Measurements from ENCODE around the gene CSK.
A peak's percentile ranks its signal among the peaks of the same experiment; 100 is the strongest.

CSK gene

GRCh38 chr15:74809242-74809641 is 27.4 kb downstream of the CSK start:
- no peak for DNase-seq (ENCODE audit: low spot score)
- Mint-ChIP-seq H3K27me3 (ENCODE audit: low read depth) (no peaks in the 10 kb centered on the region), H3K4me3 (no peak overlapping the region), H3K27ac (peak overlapping the region; percentile 1), H3K9me3 (no peaks in the 10 kb centered on the region), H3K36me3 (ENCODE audit: low read depth) (peaks cover 9% of the 10 kb centered on the region), H3K4me1 (ENCODE audit: low read depth) (peaks cover 8% of the 10 kb centered on the region)

- no peak for DNase-seq (ENCODE audit: low spot score)
- no peaks in the 10 kb centered on the region for H3K27me3 Mint-ChIP-seq (ENCODE audit: low read depth)
- H3K36me3 Mint-ChIP-seq (ENCODE audit: low read depth), result peaks cover 5% of the 10 kb centered on the region
- H3K27ac Mint-ChIP-seq, result no peak overlapping the region
- H3K9me3 Mint-ChIP-seq, result no peaks in the 10 kb centered on the region
- H3K4me1 Mint-ChIP-seq (ENCODE audit: low read depth), result peaks cover 8% of the 10 kb centered on the region
- no peak overlapping the region for H3K4me3 Mint-ChIP-seq
Measured at GRCh38 chr15:74809956-74810355, 28.1 kb downstream of the CSK start.

DNA sequence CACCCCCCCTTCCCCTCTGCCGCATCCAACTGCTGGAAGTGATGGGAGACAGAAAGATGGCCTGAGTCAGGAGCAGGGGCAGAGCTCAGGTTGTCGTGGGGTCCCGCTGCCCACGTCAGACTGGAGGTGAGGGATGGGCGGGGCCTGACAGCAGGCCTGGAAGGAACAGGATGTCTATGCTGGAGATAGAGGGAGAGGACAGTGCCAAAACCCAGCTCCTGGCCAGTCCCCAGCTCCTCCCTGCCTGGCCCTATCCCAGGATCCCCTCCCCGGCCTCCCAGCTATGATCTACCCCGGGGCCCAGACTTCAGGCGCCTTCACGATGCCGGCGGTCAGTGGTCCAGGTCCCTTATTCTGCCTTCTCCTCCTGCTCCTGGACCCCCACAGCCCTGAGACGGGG is 30.7 kb downstream of the CSK start, which contains the start of gene LMAN1L:
LMAN1L (plus strand) TSS at position 303 of the 400 bp plus-strand sequence; CDS start at position 323, 20 bp downstream.
- Mint-ChIP-seq H3K27me3 (ENCODE audit: low read depth) (no peaks in the 10 kb centered on the region), H3K36me3 (ENCODE audit: low read depth) (no peaks in the 10 kb centered on the region), H3K4me1 (ENCODE audit: low read depth) (peaks cover 3% of the 10 kb centered on the region), H3K4me3 (no peak within 1 kb of the TSS), H3K27ac (no peak within 1 kb of the TSS), H3K9me3 (no peaks in the 10 kb centered on the region)
- no peak for DNase-seq (ENCODE audit: low spot score)

DNA sequence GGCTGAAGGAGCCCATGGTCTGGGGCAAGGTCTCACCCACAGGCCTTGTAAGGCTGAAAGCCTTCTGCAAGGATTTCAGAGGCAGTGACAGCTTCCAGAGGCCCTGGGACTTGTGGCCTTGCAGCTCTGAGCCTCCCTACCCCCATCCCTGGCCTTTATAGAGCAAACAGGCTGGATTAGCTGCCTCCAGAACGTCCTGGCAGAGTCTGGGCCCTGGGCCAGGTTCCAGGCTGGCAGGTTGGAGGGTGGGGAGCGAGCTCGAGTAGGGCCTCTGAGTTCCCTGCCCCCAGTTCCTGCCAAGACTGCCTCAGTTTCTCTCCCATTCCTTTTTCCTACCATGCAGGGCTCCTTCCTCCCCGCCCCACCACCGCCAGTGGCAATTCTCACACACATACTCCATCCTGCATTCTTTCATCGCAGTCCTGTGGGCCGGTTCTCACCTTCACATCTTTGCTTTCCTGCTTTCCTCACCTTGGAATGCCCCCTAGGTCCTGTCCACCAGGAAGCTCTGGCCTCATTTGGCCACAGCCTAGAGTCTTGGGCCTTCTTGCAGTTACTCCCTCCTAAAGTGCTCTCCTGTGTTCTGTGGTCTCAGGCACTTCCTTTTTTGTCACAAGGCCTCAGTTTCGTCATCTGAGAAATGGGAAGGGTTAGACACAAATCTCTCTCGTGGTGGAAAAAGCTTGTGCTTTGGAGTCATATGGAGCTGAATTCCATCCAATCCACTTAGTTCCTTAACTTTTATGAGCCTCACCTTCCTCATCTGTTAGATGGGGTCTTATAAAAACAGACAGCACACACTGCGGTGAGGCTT is 33.4 kb downstream of the CSK start:
- Mint-ChIP-seq H3K4me3 (no peak overlapping the region), H3K4me1 (ENCODE audit: low read depth) (peaks cover 13% of the 10 kb centered on the region), H3K36me3 (ENCODE audit: low read depth) (no peaks in the 10 kb centered on the region), H3K27me3 (ENCODE audit: low read depth) (no peaks in the 10 kb centered on the region), H3K27ac (peak overlapping the region; percentile 27), H3K9me3 (no peaks in the 10 kb centered on the region)
- no peak for DNase-seq (ENCODE audit: low spot score)

DNA sequence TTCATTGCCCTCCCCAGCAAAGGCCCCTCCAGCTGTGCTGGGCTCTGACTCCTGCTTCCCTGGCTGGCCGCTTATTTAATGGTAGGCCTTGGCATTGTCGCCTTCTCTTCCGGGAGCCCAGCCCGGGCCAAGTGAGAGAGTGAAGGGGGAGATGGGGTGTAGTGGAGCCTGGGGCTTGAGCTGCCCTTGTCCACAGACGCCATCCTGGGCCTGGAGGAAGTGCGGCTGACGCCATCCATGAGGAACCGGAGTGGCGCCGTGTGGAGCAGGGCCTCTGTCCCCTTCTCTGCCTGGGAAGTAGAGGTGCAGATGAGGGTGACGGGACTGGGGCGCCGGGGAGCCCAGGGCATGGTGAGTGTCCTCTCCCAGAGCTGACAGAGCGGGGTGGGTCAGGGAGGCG is 34.1 kb downstream of the CSK start:
- no peaks in the 10 kb centered on the region for H3K36me3 Mint-ChIP-seq (ENCODE audit: low read depth)
- no peaks in the 10 kb centered on the region for H3K27me3 Mint-ChIP-seq (ENCODE audit: low read depth)
- DNase-seq (ENCODE audit: low spot score), result no peak
- peaks cover 13% of the 10 kb centered on the region for H3K4me1 Mint-ChIP-seq (ENCODE audit: low read depth)
- no peak overlapping the region for H3K4me3 Mint-ChIP-seq
- no peaks in the 10 kb centered on the region for H3K9me3 Mint-ChIP-seq
- H3K27ac Mint-ChIP-seq, result no peak overlapping the region

- Mint-ChIP-seq H3K9me3 (no peaks in the 10 kb centered on the region), H3K27me3 (ENCODE audit: low read depth) (no peaks in the 10 kb centered on the region), H3K4me1 (ENCODE audit: low read depth) (peaks cover 13% of the 10 kb centered on the region), H3K4me3 (no peak overlapping the region), H3K36me3 (ENCODE audit: low read depth) (no peaks in the 10 kb centered on the region), H3K27ac (no peak overlapping the region)
- no peak for DNase-seq (ENCODE audit: low spot score)
Measured at GRCh38 chr15:74816624-74817369, 34.9 kb downstream of the CSK start.

- Mint-ChIP-seq H3K36me3 (ENCODE audit: low read depth) (no peaks in the 10 kb centered on the region), H3K27ac (peak overlapping the region; percentile 36), H3K4me1 (ENCODE audit: low read depth) (peaks cover 13% of the 10 kb centered on the region), H3K9me3 (no peaks in the 10 kb centered on the region), H3K27me3 (ENCODE audit: low read depth) (no peaks in the 10 kb centered on the region), H3K4me3 (no peak overlapping the region)
- no peak for DNase-seq (ENCODE audit: low spot score)
Measured at GRCh38 chr15:74817370-74817737, 35.5 kb downstream of the CSK start.

DNA sequence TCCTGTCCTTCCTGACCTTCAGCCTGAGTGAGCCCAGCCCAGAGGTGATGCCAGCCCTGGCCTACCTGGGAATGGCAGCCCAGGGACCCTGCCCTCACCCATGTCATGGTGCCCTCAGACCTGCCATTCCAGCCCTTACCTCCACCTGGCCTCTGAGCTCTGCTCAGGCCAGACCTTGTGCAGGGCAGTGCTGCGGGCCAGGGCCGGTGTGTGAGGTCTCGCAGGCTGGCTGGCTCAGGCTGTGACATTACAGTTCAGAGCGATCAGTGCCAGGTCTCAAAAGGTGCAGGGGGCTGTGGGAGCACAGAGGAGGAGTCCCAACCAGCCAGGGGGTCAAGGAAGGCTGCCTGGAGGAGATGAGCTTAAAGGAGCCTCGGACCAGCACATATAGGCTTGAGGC is 38.2 kb downstream of the CSK start:
- DNase-seq (ENCODE audit: low spot score), result no peak
- H3K36me3 Mint-ChIP-seq (ENCODE audit: low read depth), result no peaks in the 10 kb centered on the region
- H3K4me1 Mint-ChIP-seq (ENCODE audit: low read depth), result peaks cover 13% of the 10 kb centered on the region
- no peaks in the 10 kb centered on the region for H3K9me3 Mint-ChIP-seq
- H3K27ac Mint-ChIP-seq, result peak overlapping the region; percentile 9
- peaks cover 4% of the 10 kb centered on the region for H3K27me3 Mint-ChIP-seq (ENCODE audit: low read depth)
- H3K4me3 Mint-ChIP-seq, result no peak overlapping the region

DNA sequence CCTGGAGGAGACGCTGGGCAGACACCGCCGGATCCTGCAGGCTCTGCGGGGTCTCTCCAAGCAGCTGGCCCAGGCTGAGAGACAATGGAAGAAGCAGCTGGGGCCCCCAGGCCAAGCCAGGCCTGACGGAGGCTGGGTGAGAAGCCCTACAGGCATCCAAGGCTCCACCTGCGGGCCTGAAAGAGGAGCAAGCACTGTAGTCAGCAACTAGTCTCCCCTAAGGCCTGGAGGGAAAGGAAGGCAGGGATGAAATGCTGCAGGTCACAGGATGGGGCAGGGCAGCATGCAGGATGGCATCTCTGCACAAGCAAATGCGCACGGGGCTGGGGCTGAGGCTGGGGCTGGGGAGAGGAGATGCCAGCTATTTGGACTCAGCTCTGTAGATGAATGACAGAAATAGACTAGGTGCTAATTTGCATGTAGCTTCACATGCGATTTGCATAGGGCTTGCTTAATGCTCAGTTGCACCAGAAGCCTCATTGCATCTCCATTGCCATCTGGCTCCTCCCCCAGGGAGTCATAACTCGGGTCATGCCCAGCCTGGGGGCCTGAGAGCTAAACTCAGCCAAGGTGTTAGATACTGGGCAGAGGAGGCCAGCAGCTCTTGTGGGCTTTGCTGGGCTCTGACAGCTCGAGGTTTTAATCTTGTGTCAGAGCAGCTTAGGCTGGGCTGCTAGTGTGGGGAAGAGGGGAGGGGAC is 39.4 kb downstream of the CSK start:
- DNase-seq (ENCODE audit: low spot score), result no peak
- H3K4me1 Mint-ChIP-seq (ENCODE audit: low read depth), result peaks cover 11% of the 10 kb centered on the region
- no peak overlapping the region for H3K27ac Mint-ChIP-seq
- no peaks in the 10 kb centered on the region for H3K36me3 Mint-ChIP-seq (ENCODE audit: low read depth)
- H3K27me3 Mint-ChIP-seq (ENCODE audit: low read depth), result peaks cover 5% of the 10 kb centered on the region
- no peak overlapping the region for H3K4me3 Mint-ChIP-seq
- H3K9me3 Mint-ChIP-seq, result no peaks in the 10 kb centered on the region

DNA sequence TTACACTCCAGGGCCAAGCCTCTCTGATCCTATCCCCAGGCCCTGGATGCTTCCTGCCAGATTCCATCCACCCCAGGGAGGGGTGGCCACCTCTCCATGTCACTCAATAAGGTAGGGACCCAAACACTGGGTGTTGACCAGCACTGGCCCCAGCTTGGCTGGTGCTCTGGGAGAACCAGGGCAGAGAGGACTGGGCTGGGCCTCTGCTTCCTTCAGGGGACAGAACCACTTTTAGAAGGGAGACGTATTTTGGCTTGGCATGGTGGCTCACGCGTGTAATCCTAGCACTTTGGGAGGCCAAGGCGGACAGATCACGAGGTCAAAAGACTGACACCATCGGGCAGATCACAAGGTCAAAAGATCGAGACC is 39.9 kb downstream of the CSK start:
- Mint-ChIP-seq H3K27ac (no peak overlapping the region), H3K27me3 (ENCODE audit: low read depth) (peaks cover 5% of the 10 kb centered on the region), H3K36me3 (ENCODE audit: low read depth) (no peaks in the 10 kb centered on the region), H3K4me1 (ENCODE audit: low read depth) (peaks cover 11% of the 10 kb centered on the region), H3K9me3 (no peaks in the 10 kb centered on the region), H3K4me3 (no peak overlapping the region)
- no peak for DNase-seq (ENCODE audit: low spot score)

GRCh38 chr15:74822233-74822632 is 40.4 kb downstream of the CSK start:
- H3K36me3 Mint-ChIP-seq (ENCODE audit: low read depth), result no peaks in the 10 kb centered on the region
- peaks cover 11% of the 10 kb centered on the region for H3K4me1 Mint-ChIP-seq (ENCODE audit: low read depth)
- H3K27ac Mint-ChIP-seq, result no peak overlapping the region
- H3K27me3 Mint-ChIP-seq (ENCODE audit: low read depth), result peaks cover 9% of the 10 kb centered on the region
- no peak for DNase-seq (ENCODE audit: low spot score)
- H3K9me3 Mint-ChIP-seq, result no peaks in the 10 kb centered on the region
- H3K4me3 Mint-ChIP-seq, result no peak overlapping the region

- H3K4me3 Mint-ChIP-seq, result no peak overlapping the region
- peaks cover 17% of the 10 kb centered on the region for H3K27me3 Mint-ChIP-seq (ENCODE audit: low read depth)
- no peak for DNase-seq (ENCODE audit: low spot score)
Measured at GRCh38 chr15:74823324-74823723, 41.4 kb downstream of the CSK start.

GRCh38 chr15:74824976-74825375 is 43.1 kb downstream of the CSK start:
- Mint-ChIP-seq H3K36me3 (ENCODE audit: low read depth) (no peaks in the 10 kb centered on the region), H3K9me3 (no peaks in the 10 kb centered on the region), H3K4me1 (ENCODE audit: low read depth) (peaks cover 4% of the 10 kb centered on the region), H3K4me3 (no peak overlapping the region), H3K27me3 (ENCODE audit: low read depth) (peaks cover 20% of the 10 kb centered on the region), H3K27ac (no peak overlapping the region)
- no peak for DNase-seq (ENCODE audit: low spot score)

More at GRCh38 chr15:74823324-74823723, 41.4 kb downstream of the CSK start:
- H3K36me3 Mint-ChIP-seq (ENCODE audit: low read depth), result no peaks in the 10 kb centered on the region
- peaks cover 8% of the 10 kb centered on the region for H3K4me1 Mint-ChIP-seq (ENCODE audit: low read depth)
- no peaks in the 10 kb centered on the region for H3K9me3 Mint-ChIP-seq
- H3K27ac Mint-ChIP-seq, result no peak overlapping the region

- no peak overlapping the region for H3K4me3 Mint-ChIP-seq
- peaks cover 20% of the 10 kb centered on the region for H3K27me3 Mint-ChIP-seq (ENCODE audit: low read depth)
- H3K4me1 Mint-ChIP-seq (ENCODE audit: low read depth), result peaks cover 4% of the 10 kb centered on the region
- H3K9me3 Mint-ChIP-seq, result no peaks in the 10 kb centered on the region
- no peak overlapping the region for H3K27ac Mint-ChIP-seq
- H3K36me3 Mint-ChIP-seq (ENCODE audit: low read depth), result no peaks in the 10 kb centered on the region
- no peak for DNase-seq (ENCODE audit: low spot score)
Measured at GRCh38 chr15:74825866-74826265, 44.0 kb downstream of the CSK start.

Measured in T-helper 2 cell treated with Interferon-gamma antibody and Interleukin-4, amounts not matched to agents 5 μg/mL and 100 μg/mL, for 36 hours (primary cell).